Measurements from ENCODE around the gene TNFRSF13B. TPM values are rescaled to one million over a fixed set of nuclear protein-coding genes. Genes with fewer than 3 reads are reported as not detected.
"Not testable (repeated sequence)": the region's sequence is repeated elsewhere in the genome, so short reads cannot be mapped to it uniquely, and the experiment has no call there.

The TNFRSF13B gene
- not detected in 2 replicates for total RNA-seq (2014; rRNA removed; shearing (Covaris generic))

GRCh38 chr17:16971458-16972338 lies at the start of gene TNFRSF13B:
TSS of gene TNFRSF13B (minus strand) at chr17:16972118. CDS start at chr17:16972075, 43 bp downstream.
- no peak for DNase-seq
- H3K27me3 ChIP-seq = peaks cover 38% of the 10 kb centered on the region
- H3K9me3 ChIP-seq (replicated peaks) = 0 out of 2 replicates have a peak, but pooled peaks cover 3% of the 10 kb centered on the region
- no peaks in the 10 kb centered on the region for H3K36me3 ChIP-seq
- no peak within 1 kb of the TSS for H3K27ac ChIP-seq
- H3K4me1 ChIP-seq = 0 out of 2 replicates have a peak, but pooled peaks cover 3% of the 10 kb centered on the region
- H3K4me3 ChIP-seq = no peak within 1 kb of the TSS

DNA sequence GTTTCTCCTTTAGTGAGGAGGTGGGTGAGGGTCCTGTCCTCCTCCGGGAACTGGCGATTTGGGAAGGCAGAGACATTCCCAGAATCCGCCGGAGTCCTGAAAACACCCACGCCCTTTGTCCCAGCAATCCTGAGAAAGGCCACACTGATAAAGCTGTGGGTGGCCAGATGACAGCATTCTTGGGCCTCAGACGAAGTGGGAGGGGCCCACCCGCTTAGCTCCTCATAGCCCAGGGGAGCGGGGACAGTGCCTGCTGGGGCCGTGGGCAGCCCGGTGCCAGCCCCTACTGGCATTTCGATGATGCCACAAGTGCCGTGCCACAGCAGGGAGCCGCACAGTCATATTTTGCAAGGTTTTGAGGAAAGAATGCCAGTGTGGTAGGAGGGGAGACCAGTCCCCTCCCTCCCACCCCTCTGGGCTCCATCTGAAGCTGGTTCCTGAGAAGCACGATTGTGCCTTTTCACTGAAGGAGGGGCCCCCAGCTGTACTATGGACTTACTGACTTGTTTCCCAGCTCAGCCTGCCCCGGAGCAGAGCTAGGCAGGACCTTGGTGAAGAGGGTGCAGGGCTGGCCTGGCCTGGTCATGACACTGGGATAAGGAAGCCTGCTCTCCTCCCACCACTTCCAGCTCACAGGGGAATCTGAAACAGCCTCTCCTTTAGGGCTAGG lies 49.4 kb upstream of the TNFRSF13B start:
- H3K4me3 ChIP-seq = peak overlapping the region; percentile 23
- peaks cover 4% of the 10 kb centered on the region; the same call in 1 of the 2 replicates for H3K9me3 ChIP-seq (replicated peaks)
- H3K27ac ChIP-seq = peak overlapping the region; percentile 25; the same call in 1 of the 2 replicates
- H3K27me3 ChIP-seq = no peaks in the 10 kb centered on the region
- peak; percentile 82 to 87 for DNase-seq
- H3K4me1 ChIP-seq = peaks cover 27% of the 10 kb centered on the region
- H3K36me3 ChIP-seq = no peaks in the 10 kb centered on the region

- no peaks in the 10 kb centered on the region for H3K36me3 ChIP-seq
- peaks cover 5% of the 10 kb centered on the region; the same call in 1 of the 2 replicates for H3K9me3 ChIP-seq (replicated peaks)
- H3K27ac ChIP-seq = peak overlapping the region; percentile 25; the same call in 1 of the 2 replicates
Observed at GRCh38 chr17:17020821-17021193, 48.9 kb upstream of the TNFRSF13B start.

DNA sequence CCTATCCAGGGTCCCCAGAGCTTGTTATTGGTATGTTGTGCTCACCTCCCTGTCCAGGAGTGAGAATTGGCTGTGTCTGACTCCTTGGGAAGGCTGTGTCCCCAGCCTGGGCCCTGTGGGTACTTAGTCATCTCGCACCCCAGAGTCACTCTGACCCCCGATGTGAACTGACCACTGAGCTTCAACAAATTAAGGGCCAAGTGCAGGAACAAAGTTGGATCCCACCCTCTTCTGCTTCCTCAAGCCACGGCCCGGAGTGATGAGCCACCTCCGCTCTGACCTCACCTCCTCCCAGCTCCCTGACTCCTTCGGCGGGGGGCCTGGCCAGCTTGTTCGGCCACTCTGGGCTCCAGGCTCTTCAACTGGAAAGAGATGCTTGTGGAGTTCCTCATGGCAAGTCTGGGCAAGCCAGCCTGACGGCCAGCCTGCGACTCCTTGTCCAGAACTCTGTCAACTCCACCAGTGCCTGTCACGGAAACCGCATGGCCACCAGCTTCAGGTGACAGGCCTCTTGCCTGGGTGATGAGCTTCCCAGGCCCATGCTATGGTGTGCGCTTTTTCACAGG lies 48.1 kb upstream of the TNFRSF13B start:
- Histone ChIP-seq H3K27ac (no peak overlapping the region), H3K36me3 (no peaks in the 10 kb centered on the region), H3K27me3 (no peaks in the 10 kb centered on the region), H3K4me1 (peaks cover 18% of the 10 kb centered on the region), H3K4me3 (no peak overlapping the region), H3K9me3 (replicated peaks) (peaks cover 5% of the 10 kb centered on the region; the same call in 1 of the 2 replicates)
- no peak for DNase-seq

More at GRCh38 chr17:17020821-17021193, 48.9 kb upstream of the TNFRSF13B start:
- Histone ChIP-seq H3K27me3 (no peaks in the 10 kb centered on the region), H3K4me1 (peaks cover 26% of the 10 kb centered on the region), H3K4me3 (peak overlapping the region; percentile 23)
- no peak for DNase-seq

GRCh38 chr17:17019430-17019762 lies 47.5 kb upstream of the TNFRSF13B start:
- H3K27ac ChIP-seq = no peak overlapping the region
- H3K4me1 ChIP-seq = peaks cover 15% of the 10 kb centered on the region
- no peaks in the 10 kb centered on the region for H3K36me3 ChIP-seq
- H3K4me3 ChIP-seq = no peak overlapping the region
- DNase-seq = no peak
- H3K27me3 ChIP-seq = no peaks in the 10 kb centered on the region; the same call in 1 of the 2 replicates
- peaks cover 5% of the 10 kb centered on the region; the same call in 1 of the 2 replicates for H3K9me3 ChIP-seq (replicated peaks)

GRCh38 chr17:17018612-17019429 lies 46.9 kb upstream of the TNFRSF13B start:
- Histone ChIP-seq H3K4me3 (no peak overlapping the region), H3K27ac (no peak overlapping the region), H3K27me3 (peaks cover 4% of the 10 kb centered on the region; the same call in 1 of the 2 replicates), H3K36me3 (no peaks in the 10 kb centered on the region), H3K9me3 (replicated peaks) (peaks cover 5% of the 10 kb centered on the region; the same call in 1 of the 2 replicates), H3K4me1 (peaks cover 15% of the 10 kb centered on the region)
- DNase-seq = no peak

DNA sequence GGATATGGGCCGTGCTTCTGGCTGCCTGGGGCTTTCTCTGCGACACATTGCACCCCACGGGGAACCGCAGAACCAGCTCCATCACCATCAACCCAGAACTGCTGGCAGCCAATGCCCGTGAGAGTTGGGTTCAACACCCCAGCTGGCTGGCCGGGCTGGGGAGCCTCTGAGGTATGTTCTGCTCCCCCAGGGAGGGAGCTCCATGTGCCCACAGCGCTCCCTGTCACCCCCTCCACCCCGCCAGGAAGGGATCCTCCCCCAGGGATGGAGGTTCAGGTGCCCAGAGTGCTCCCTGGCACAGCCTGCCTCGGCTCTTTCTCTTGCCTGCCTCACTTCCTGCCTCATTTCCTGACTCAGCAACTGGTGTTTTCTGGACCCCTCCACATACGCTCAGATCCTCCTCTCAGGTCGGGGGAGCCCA lies 46.1 kb upstream of the TNFRSF13B start:
- Histone ChIP-seq H3K27ac (no peak overlapping the region), H3K4me1 (peaks cover 15% of the 10 kb centered on the region), H3K4me3 (no peak overlapping the region), H3K27me3 (peaks cover 4% of the 10 kb centered on the region; the same call in 1 of the 2 replicates), H3K36me3 (no peaks in the 10 kb centered on the region), H3K9me3 (replicated peaks) (peaks cover 5% of the 10 kb centered on the region; the same call in 1 of the 2 replicates)
- DNase-seq = no peak

GRCh38 chr17:17017343-17018014 lies 45.6 kb upstream of the TNFRSF13B start:
- Histone ChIP-seq H3K27ac (no peak overlapping the region), H3K36me3 (no peaks in the 10 kb centered on the region)

GRCh38 chr17:17016199-17017197 lies 44.6 kb upstream of the TNFRSF13B start:
- not testable (repeated sequence) for H3K36me3 ChIP-seq; H3K4me3 ChIP-seq; H3K27ac ChIP-seq; H3K4me1 ChIP-seq; H3K27me3 ChIP-seq; H3K9me3 ChIP-seq (replicated peaks); DNase-seq

More at GRCh38 chr17:17017343-17018014, 45.6 kb upstream of the TNFRSF13B start:
- Histone ChIP-seq H3K4me1 (peaks cover 15% of the 10 kb centered on the region), H3K9me3 (replicated peaks) (peaks cover 5% of the 10 kb centered on the region; the same call in 1 of the 2 replicates), H3K27me3 (peaks cover 4% of the 10 kb centered on the region; the same call in 1 of the 2 replicates), H3K4me3 (no peak overlapping the region)
- no peak for DNase-seq

DNA sequence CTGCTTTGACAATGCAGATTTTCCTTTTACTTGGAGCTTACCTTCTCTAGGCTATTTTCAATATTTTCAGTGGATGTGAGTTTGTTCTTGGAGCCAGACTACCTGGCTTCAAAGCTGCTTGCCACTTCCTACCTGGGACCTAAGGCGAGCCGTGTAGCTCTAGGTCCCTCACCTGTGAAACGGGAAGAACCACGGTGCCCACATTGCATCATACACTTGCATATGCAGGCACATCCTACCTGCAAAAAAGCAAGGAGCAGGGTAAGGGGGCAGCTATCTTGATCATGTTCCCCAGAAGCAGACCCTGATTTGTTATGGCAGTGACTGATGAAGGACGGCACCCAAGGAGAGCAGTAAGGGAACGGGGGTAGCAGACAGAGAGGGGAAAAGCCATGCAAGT lies 43.3 kb upstream of the TNFRSF13B start:
- no peak overlapping the region for H3K27ac ChIP-seq
- peaks cover 5% of the 10 kb centered on the region; the same call in 1 of the 2 replicates for H3K9me3 ChIP-seq (replicated peaks)
- H3K36me3 ChIP-seq = no peaks in the 10 kb centered on the region
- no peaks in the 10 kb centered on the region for H3K4me1 ChIP-seq
- no peak overlapping the region for H3K4me3 ChIP-seq
- peaks cover 4% of the 10 kb centered on the region; the same call in 1 of the 2 replicates for H3K27me3 ChIP-seq
- DNase-seq = no peak

GRCh38 chr17:17014748-17015124 lies 42.8 kb upstream of the TNFRSF13B start:
- not testable (repeated sequence) for DNase-seq; H3K9me3 ChIP-seq (replicated peaks); H3K27ac ChIP-seq; H3K4me1 ChIP-seq; H3K36me3 ChIP-seq; H3K27me3 ChIP-seq; H3K4me3 ChIP-seq

- not testable (repeated sequence) for H3K27ac ChIP-seq; H3K4me1 ChIP-seq; DNase-seq; H3K27me3 ChIP-seq; H3K9me3 ChIP-seq (replicated peaks); H3K36me3 ChIP-seq; H3K4me3 ChIP-seq
Observed at GRCh38 chr17:17013828-17014747, 42.2 kb upstream of the TNFRSF13B start.

All from SJCRH30 (cell line).